Bronchial epithelial cell (primary cell): ENCODE data around the gene IL23R. TPM values are rescaled to one million over a fixed set of nuclear protein-coding genes. Genes with fewer than 3 reads are reported as not detected.
A peak's percentile ranks its signal among the peaks of the same experiment; 100 is the strongest.

Experiments
- DNase-seq: peaks from one replicate; pipeline ENCODE4 v3.0.0-alpha.2; 2010; ENCODE audit warnings: low read depth
- FAIRE-seq: peaks from 2 replicates; lab custom pipeline; 2011; peaks lifted over from hg19 to GRCh38; lab: Jason Lieb, UNC
- H3K27me3 ChIP-seq: 2 replicates; pipeline ENCODE4 v1.5.1; 2011; ENCODE audit warnings: low read length; ENCODE audit not compliant: control insufficient read depth, insufficient read depth
- H3K36me3 ChIP-seq: 2 replicates; pipeline ENCODE4 v1.5.1; 2011; ENCODE audit warnings: low read length; ENCODE audit not compliant: control insufficient read depth, insufficient read depth
- H3K4me3 ChIP-seq: 2 replicates; pipeline ENCODE4 v1.5.1; 2011; ENCODE audit warnings: mild to moderate bottlenecking, low read depth, low read length, control low read depth
- total RNA-seq: library from RNA; depleted of rRNA; stranded (reverse); fragments of >200 nt; gene quantifications from 2 replicates; pipeline ENCODE4 v1.2.1, GENCODE V29; 2014
- TF ChIP-seq, protein P1 (sequence below): IDR thresholded peaks from 2 replicates; pipeline ENCODE4 v1.5.1; 2011; ENCODE audit warnings: mild to moderate bottlenecking, moderate library complexity, low read length, control low read depth, inconsistent platforms; ENCODE audit not compliant: insufficient read depth, severe bottlenecking

Gene IL23R
- total RNA-seq, 1 donor from 2014 or later, result not detected

- no peak for FAIRE-seq
- DNase-seq, result no peak
- Histone ChIP-seq H3K36me3 (no peaks in the 10 kb centered on the region), H3K4me3 (no peak overlapping the region), H3K27me3 (no peaks in the 10 kb centered on the region)
- TF ChIP-seq, protein P1, sequence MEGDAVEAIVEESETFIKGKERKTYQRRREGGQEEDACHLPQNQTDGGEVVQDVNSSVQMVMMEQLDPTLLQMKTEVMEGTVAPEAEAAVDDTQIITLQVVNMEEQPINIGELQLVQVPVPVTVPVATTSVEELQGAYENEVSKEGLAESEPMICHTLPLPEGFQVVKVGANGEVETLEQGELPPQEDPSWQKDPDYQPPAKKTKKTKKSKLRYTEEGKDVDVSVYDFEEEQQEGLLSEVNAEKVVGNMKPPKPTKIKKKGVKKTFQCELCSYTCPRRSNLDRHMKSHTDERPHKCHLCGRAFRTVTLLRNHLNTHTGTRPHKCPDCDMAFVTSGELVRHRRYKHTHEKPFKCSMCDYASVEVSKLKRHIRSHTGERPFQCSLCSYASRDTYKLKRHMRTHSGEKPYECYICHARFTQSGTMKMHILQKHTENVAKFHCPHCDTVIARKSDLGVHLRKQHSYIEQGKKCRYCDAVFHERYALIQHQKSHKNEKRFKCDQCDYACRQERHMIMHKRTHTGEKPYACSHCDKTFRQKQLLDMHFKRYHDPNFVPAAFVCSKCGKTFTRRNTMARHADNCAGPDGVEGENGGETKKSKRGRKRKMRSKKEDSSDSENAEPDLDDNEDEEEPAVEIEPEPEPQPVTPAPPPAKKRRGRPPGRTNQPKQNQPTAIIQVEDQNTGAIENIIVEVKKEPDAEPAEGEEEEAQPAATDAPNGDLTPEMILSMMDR, result no peak
Observed at GRCh38 chr1:67209521-67209920, 43.3 kb downstream of the IL23R start.

DNA sequence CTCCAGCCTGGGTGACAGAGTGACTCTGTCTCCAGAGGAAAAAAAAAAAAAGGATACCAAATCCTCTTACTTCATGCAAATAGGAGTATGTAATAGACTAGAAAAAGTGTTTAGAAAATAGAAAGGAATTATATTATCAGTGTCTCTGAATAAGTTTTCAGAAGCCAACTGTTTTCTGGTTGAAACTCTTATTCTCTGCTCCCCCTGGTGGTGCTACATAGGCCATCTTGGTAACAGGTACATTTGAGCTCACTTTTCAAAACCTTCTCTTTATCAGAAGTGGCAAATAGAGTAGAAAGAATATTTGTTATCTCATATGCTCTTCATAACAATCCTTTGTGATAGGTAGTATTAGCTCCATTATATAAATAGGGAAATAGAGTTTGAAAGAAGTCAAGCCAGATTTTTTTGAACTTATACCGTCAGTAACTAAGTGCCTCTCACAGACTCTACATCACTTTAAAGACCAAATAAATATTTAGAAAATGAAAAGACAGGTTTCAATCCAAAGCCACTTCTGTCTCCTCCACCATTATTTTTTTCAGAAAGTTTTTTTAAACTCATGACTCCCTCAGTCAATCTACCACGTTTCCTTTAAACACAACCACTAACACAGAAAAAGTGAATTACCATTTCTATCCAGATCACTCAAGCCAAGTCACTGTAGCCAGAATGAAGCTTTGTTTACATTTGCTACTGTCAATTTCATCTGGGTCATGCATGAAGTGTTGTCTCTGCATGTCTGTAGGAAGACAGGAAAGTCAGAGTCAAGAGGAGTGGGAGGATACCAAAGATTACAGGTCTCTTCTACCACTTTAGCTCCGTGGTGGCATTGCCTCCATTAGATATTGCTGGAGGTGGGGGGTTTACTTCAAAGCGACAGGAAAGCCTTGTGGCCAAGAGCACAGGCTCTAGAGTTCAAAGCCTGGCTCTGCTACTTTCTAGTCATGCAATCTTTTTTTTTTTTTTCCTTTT lies 45.6 kb downstream of the IL23R start:
- no peak overlapping the region for H3K4me3 ChIP-seq
- DNase-seq, result peak; percentile 35
- FAIRE-seq, result no peak
- H3K36me3 ChIP-seq, result no peaks in the 10 kb centered on the region
- TF ChIP-seq, protein P1, result peak; percentile 51
- no peaks in the 10 kb centered on the region for H3K27me3 ChIP-seq

- no peaks in the 10 kb centered on the region for H3K27me3 ChIP-seq
- H3K4me3 ChIP-seq, result no peak overlapping the region
- H3K36me3 ChIP-seq, result no peaks in the 10 kb centered on the region
- DNase-seq (peak; percentile 37), FAIRE-seq (no peak)
- TF ChIP-seq, protein P1, result peak; percentile 57
Observed at GRCh38 chr1:67213164-67213563, 46.9 kb downstream of the IL23R start.

DNA sequence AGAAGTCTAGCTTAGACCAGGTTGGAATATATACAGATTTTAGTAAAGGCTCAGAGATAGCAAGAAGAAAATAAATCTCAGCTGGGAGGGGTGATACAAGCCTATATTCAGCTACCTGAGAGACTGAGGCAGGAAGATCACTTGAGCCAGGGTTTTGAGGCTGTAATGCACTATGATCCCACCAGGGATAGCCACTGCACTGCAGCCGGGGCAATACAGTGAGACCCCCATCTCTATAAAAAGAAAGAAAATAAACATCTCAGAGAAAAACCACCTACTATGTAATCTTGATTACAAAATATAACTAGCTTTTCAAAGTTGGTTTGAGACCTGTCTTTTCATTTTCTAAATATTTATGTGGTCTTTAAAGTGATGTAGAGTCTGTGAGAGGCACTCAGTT lies 47.7 kb downstream of the IL23R start:
- Histone ChIP-seq H3K36me3 (no peaks in the 10 kb centered on the region), H3K4me3 (no peak overlapping the region), H3K27me3 (no peaks in the 10 kb centered on the region)
- DNase-seq, result no peak
- FAIRE-seq, result no peak
- TF ChIP-seq, protein P1, result no peak

GRCh38 chr1:67214420-67215174 lies 48.3 kb downstream of the IL23R start:
- TF ChIP-seq, protein P1, result peak; percentile 50
- no peak for FAIRE-seq
- H3K27me3 ChIP-seq, result no peaks in the 10 kb centered on the region
- DNase-seq, result peak; percentile 39
- H3K36me3 ChIP-seq, result no peaks in the 10 kb centered on the region
- H3K4me3 ChIP-seq, result no peak overlapping the region
